HepG2 (cell line): Measurements from ENCODE around the gene PLEKHH3. TPM values are rescaled to one million over a fixed set of nuclear protein-coding genes. Genes with fewer than 3 reads are reported as not detected.

Source experiments
- ATAD3A ChIP-seq: sonication (generic); formaldehyde crosslinking; IDR thresholded peaks from 2 replicates; pipeline ENCODE4 v1.4.0; 2020; ENCODE audit warnings: missing genetic modification reagents
- CHCHD3 ChIP-seq: sonication (generic); formaldehyde crosslinking; IDR thresholded peaks from 2 replicates; pipeline ENCODE4 v1.8.0; 2022; ENCODE audit warnings: mild to moderate bottlenecking, missing genetic modification reagents, moderate library complexity
- GFI1 ChIP-seq: sonication (generic); formaldehyde crosslinking; IDR thresholded peaks from 2 replicates; pipeline ENCODE4 v1.5.0; 2020; ENCODE audit warnings: missing genetic modification reagents, mild to moderate bottlenecking, borderline replicate concordance
- GLI4 ChIP-seq: sonication (generic); formaldehyde crosslinking; IDR thresholded peaks from 2 replicates; pipeline ENCODE4 v1.5.1; 2020; ENCODE audit warnings: missing genetic modification reagents, mild to moderate bottlenecking, moderate library complexity, borderline replicate concordance
- GPN1 ChIP-seq: sonication (generic); formaldehyde crosslinking; IDR thresholded peaks from 2 replicates; pipeline ENCODE4 v1.5.1; 2020; ENCODE audit warnings: missing genetic modification reagents, borderline replicate concordance
- JARID2 ChIP-seq: sonication (generic); formaldehyde crosslinking; IDR thresholded peaks from 2 replicates; pipeline ENCODE4 v1.8.1; 2023; ENCODE audit warnings: missing genetic modification reagents, inconsistent platforms; ENCODE audit not compliant: insufficient replicate concordance
- NFE2 ChIP-seq: sonication (generic); formaldehyde crosslinking; IDR thresholded peaks from 2 replicates; pipeline ENCODE4 v1.4.0; 2020; ENCODE audit warnings: missing genetic modification reagents
- NR2F6 ChIP-seq, 2 experiments: IDR thresholded peaks; 2 replicates each; pipeline ENCODE4 v1.6.1; 2016; ENCODE audit warnings: antibody characterized with exemption in 1 of 2, mild to moderate bottlenecking in 1 of 2
- SP5 ChIP-seq: IDR thresholded peaks from 2 replicates; pipeline ENCODE4 v1.6.1; 2016; ENCODE audit warnings: low read depth, borderline replicate concordance
- ZFP37 ChIP-seq: sonication (generic); formaldehyde crosslinking; IDR thresholded peaks from 2 replicates; pipeline ENCODE4 v1.4.0; 2020; ENCODE audit warnings: missing genetic modification reagents, borderline replicate concordance
- ZFP82 ChIP-seq: sonication (generic); formaldehyde crosslinking; IDR thresholded peaks from 2 replicates; pipeline ENCODE4 v1.5.1; 2020; ENCODE audit warnings: mild to moderate bottlenecking, missing genetic modification reagents, borderline replicate concordance
- ZKSCAN1 ChIP-seq: fragments of 150-350 bp; IDR thresholded peaks from 2 replicates; pipeline ENCODE4 v1.6.1; 2014; ENCODE audit warnings: low read length
- ZNF446 ChIP-seq: sonication (generic); formaldehyde crosslinking; IDR thresholded peaks from 2 replicates; pipeline ENCODE4 v1.5.0; 2020; ENCODE audit warnings: mild to moderate bottlenecking, missing genetic modification reagents
- ZNF616 ChIP-seq: sonication (generic); formaldehyde crosslinking; IDR thresholded peaks from 2 replicates; pipeline ENCODE4 v1.5.0; 2020; ENCODE audit warnings: low read depth, mild to moderate bottlenecking, missing genetic modification reagents
- ZNF704 ChIP-seq: sonication (generic); formaldehyde crosslinking; IDR thresholded peaks from 2 replicates; pipeline ENCODE4 v1.8.1; 2023; ENCODE audit warnings: mild to moderate bottlenecking, inconsistent platforms, moderate library complexity, missing genetic modification reagents, borderline replicate concordance
- ZNF781 ChIP-seq: sonication (generic); formaldehyde crosslinking; IDR thresholded peaks from 2 replicates; pipeline ENCODE4 v1.5.1; 2020; ENCODE audit warnings: borderline replicate concordance, mild to moderate bottlenecking, missing genetic modification reagents; ENCODE audit errors: not compliant biosample characterization
- polyA plus RNA-seq, 8 experiments: library from polyadenylated mRNA; depleted of rRNA in 3 of 8; stranded (reverse) in 7 of 8; unstranded in 1 of 8; fragments of >200 nt; fragmentation: Illumina TruSeq in 4 of 8; extraction: Trizol in 4 of 8; gene quantifications; 2 replicates each; pipeline versions ENCODE4 v1.2.1 to v1.2.3, GENCODE V29; 2011 to 2016; ENCODE audit warnings: low read depth in 4 of 8, missing spikeins in 1 of 8, mixed read lengths in 1 of 8; ENCODE audit not compliant: insufficient read depth in 1 of 8
- total RNA-seq, 5 experiments: library from RNA; depleted of rRNA; stranded (reverse); fragments of >200 nt; fragmentation: Illumina TruSeq; extraction: Trizol; gene quantifications; 2 replicates each; pipeline ENCODE4 v1.2.3, GENCODE V29; 2016; ENCODE audit warnings: low read depth in 1 of 5
- TF ChIP-seq, protein P1 (sequence below): IDR thresholded peaks from 2 replicates; pipeline ENCODE4 v1.6.1; 2016
- TF ChIP-seq, protein P2 (sequence below): sonication (generic); formaldehyde crosslinking; IDR thresholded peaks from 2 replicates; pipeline ENCODE4 v1.4.0; 2020; ENCODE audit warnings: mild to moderate bottlenecking, missing genetic modification reagents

PLEKHH3 gene
- total and polyA plus RNA-seq, 2 of the 13 experiments (the other 11 are each of a cell fraction or from before 2014, with no cell fraction given) = 6.0 to 19.9 TPM

GRCh38 chr17:42659079-42659931, 17.5 kb downstream of the PLEKHH3 start, which contains the start of gene TUBG2 (continued):
- TF ChIP-seq ZNF704 (CRISPR knock-in tag) = peak; percentile 91; the same call in 1 of the 2 replicates
- TF ChIP-seq ZNF446 (CRISPR knock-in tag) = peak; percentile 64; the same call in 1 of the 2 replicates
- no peak for TF ChIP-seq ATAD3A
- peak; percentile 12; the same call in 1 of the 2 replicates for TF ChIP-seq NFE2 (CRISPR knock-in tag)
- peak; percentile 44; the same call in 1 of the 2 replicates for TF ChIP-seq SP5 (CRISPR knock-in tag)
- TF ChIP-seq CHCHD3 (CRISPR knock-in tag) = 0 out of 2 replicates have a peak, but pooled peaks have one; percentile 20
- 0 out of 2 replicates have a peak, but pooled peaks have one; percentile 0 for TF ChIP-seq GFI1 (CRISPR knock-in tag)
- peak; percentile 58 for TF ChIP-seq JARID2 (CRISPR knock-in tag)
- no peak for TF ChIP-seq NR2F6 (IDR thresholded peaks at IDR 0.05)
- peak; percentile 27; the same call in 1 of the 2 replicates for TF ChIP-seq NR2F6 (CRISPR knock-in tag; IDR thresholded peaks at IDR 0.05)
- TF ChIP-seq, protein P1, sequence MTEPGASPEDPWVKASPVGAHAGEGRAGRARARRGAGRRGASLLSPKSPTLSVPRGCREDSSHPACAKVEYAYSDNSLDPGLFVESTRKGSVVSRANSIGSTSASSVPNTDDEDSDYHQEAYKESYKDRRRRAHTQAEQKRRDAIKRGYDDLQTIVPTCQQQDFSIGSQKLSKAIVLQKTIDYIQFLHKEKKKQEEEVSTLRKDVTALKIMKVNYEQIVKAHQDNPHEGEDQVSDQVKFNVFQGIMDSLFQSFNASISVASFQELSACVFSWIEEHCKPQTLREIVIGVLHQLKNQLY = peak; percentile 53; the same call in 1 of the 2 replicates
- TF ChIP-seq ZNF616 (CRISPR knock-in tag) = peak; percentile 64; the same call in 1 of the 2 replicates
- 0 out of 2 replicates have a peak, but pooled peaks have one; percentile 67 for TF ChIP-seq ZFP82 (CRISPR knock-in tag)
- TF ChIP-seq ZNF781 (CRISPR knock-in tag) = peak; percentile 94
- no peak for TF ChIP-seq ZKSCAN1
- TF ChIP-seq, protein P2, sequence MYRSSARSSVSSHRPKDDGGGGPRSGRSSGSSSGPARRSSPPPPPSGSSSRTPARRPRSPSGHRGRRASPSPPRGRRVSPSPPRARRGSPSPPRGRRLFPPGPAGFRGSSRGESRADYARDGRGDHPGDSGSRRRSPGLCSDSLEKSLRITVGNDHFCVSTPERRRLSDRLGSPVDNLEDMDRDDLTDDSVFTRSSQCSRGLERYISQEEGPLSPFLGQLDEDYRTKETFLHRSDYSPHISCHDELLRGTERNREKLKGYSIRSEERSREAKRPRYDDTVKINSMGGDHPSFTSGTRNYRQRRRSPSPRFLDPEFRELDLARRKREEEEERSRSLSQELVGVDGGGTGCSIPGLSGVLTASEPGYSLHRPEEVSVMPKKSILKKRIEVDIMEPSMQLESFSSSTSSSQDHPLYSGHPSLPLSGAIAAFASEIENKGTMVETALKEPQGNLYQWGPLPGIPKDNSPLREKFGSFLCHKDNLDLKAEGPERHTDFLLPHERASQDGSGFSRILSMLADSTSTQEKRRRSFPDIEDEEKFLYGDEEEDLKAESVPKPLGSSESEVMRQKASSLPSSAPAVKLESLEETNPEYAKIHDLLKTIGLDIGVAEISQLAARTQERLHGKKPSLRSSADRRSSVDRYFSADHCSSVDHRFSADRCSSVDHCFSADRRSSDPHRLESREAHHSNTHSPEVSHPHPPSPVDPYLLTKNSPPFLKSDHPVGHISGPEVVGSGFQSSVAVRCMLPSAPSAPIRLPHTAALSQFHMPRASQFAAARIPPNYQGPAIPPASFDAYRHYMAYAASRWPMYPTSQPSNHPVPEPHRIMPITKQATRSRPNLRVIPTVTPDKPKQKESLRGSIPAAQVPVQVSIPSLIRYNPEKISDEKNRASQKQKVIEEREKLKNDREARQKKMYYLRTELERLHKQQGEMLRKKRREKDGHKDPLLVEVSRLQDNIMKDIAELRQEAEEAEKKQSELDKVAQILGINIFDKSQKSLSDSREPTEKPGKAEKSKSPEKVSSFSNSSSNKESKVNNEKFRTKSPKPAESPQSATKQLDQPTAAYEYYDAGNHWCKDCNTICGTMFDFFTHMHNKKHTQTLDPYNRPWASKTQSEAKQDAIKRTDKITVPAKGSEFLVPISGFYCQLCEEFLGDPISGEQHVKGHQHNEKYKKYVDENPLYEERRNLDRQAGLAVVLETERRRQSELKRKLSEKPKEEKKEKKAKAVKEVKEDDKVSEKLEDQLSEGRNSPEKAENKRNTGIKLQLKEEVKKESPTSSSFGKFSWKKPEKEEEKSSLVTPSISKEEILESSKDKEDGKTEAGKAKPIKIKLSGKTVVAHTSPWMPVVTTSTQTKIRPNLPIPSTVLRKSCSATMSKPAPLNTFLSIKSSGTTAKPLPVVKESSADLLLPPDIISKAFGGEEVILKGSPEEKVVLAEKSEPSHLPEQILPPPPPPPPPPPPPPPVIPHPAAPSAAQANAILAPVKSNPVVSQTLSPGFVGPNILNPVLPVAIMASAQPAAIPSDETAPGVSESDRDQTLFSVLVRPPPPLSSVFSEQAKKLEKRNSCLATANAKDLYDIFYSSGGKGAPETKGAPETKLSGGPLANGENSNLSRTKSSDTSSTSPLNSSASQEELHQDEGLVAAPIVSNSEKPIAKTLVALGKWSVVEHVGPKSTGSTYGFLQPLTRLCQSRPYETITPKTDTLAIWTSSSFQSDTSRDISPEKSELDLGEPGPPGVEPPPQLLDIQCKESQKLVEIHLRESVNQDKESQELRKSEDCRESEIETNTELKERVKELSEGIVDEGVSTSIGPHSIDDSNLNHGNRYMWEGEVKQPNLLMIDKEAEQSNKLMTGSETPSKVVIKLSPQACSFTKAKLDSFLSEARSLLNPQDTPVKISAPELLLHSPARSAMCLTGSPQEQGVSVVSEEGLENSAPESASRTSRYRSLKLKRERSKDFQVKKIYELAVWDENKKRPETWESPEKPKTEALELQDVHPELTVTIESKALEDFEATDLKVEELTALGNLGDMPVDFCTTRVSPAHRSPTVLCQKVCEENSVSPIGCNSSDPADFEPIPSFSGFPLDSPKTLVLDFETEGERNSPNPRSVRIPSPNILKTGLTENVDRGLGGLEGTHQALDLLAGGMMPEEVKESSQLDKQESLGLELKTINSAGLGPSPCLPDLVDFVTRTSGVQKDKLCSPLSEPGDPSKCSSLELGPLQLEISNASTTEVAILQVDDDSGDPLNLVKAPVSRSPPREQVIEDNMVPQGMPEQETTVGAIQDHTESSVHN (CRISPR knock-in tag) = no peak
- 0 out of 2 replicates have a peak, but pooled peaks have one; percentile 49 for TF ChIP-seq ZFP37 (CRISPR knock-in tag)
- TF ChIP-seq GLI4 (CRISPR knock-in tag) = peak; percentile 81; the same call in 1 of the 2 replicates
- TF ChIP-seq GPN1 (CRISPR knock-in tag) = peak; percentile 65; the same call in 1 of the 2 replicates
